Suprapubic skin (tissue), 4 donors: ENCODE measurements around the gene RAPGEF4. TPM values are rescaled to one million over a fixed set of nuclear protein-coding genes. Genes with fewer than 3 reads are reported as not detected.

Source experiments
- DNase-seq, 2 donors: peaks; one replicate each; pipeline ENCODE4 v3.0.0-alpha.2; 2019; ENCODE audit warnings: low spot score in 2 of 2
- H3K27ac ChIP-seq: fragments of 200-600 bp; sonication (generic); one replicate; pipeline ENCODE4 v1.5.1; 2019
- H3K27me3 ChIP-seq: fragments of 200-600 bp; sonication (generic); one replicate; pipeline ENCODE4 v1.5.1; 2019
- H3K36me3 ChIP-seq: fragments of 200-600 bp; sonication (generic); one replicate; pipeline ENCODE4 v1.5.1; 2019
- H3K4me1 ChIP-seq: fragments of 200-600 bp; sonication (generic); one replicate; pipeline ENCODE4 v1.5.1; 2019
- H3K4me3 ChIP-seq: fragments of 200-600 bp; sonication (generic); one replicate; pipeline ENCODE4 v1.5.1; 2019; ENCODE audit warnings: mild to moderate bottlenecking
- H3K9me3 ChIP-seq: fragments of 200-600 bp; sonication (generic); one replicate; pipeline ENCODE4 v1.5.1; 2019
- EP300 ChIP-seq: sonication (generic); formaldehyde crosslinking; IDR thresholded peaks from one replicate; pipeline ENCODE4 v1.6.1; 2017; ENCODE audit warnings: antibody characterized with exemption
- POLR2A ChIP-seq, 2 donors: fragments of 450-650 bp; IDR thresholded peaks; one replicate each; pipeline ENCODE4 v1.6.1; 2017; ENCODE audit warnings: antibody characterized with exemption in 2 of 2, mild to moderate bottlenecking in 2 of 2, moderate library complexity in 2 of 2
- POLR2AphosphoS5 ChIP-seq, 3 donors: sonication (generic); formaldehyde crosslinking; IDR thresholded peaks; one replicate each; pipeline ENCODE4 v1.6.1; 2017; ENCODE audit warnings: antibody characterized with exemption in 3 of 3
- WGBS: methylation state at CpG from one replicate; pipeline ENCODE4 v1.1.5; 2018; 5-methylcytosine and 5-hydroxymethylcytosine counted together
- total RNA-seq, 4 donors: library from RNA; depleted of rRNA; stranded (reverse); fragments of >200 nt; gene quantifications; one replicate each; pipeline ENCODE4 v1.1.0, GENCODE V29; 2016
- TF ChIP-seq, protein P1 (sequence below), 2 donors: fragments of 200-600 bp in 1 of 2; fragments of 450-650 bp in 1 of 2; sonication (generic) in 1 of 2; IDR thresholded peaks; one replicate each; pipeline ENCODE4 v1.5.1; 2016 to 2019; ENCODE audit warnings: antibody characterized with exemption in 2 of 2, mild to moderate bottlenecking in 1 of 2, moderate library complexity in 1 of 2

RAPGEF4 gene
- total RNA-seq, 4 donors from 2014 or later: 19.9 to 49.5 (median 27.5) TPM

DNA sequence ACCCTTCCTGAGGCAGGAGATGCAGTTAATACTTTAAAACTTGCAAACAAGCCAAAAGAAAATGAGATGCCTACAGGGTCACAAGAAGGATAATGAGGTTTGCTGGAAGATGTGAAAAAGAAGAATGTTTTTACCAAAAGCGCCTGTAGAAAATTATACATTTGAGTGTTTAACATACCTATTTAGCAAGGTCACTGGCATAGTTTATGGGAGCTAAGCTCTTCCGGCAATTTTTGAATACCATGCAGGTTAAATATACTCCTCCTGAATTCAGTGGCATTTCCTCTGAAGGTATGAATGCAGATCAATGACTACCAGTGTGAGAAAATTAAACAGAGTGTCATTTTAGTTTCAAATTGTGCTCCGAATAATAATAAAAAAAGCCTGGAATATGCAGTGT is 318.8 kb downstream of the RAPGEF4 start:
- H3K4me3 ChIP-seq: no peak overlapping the region
- WGBS: 93% methylated on average over 3 of the region's 3 CpGs

DNA sequence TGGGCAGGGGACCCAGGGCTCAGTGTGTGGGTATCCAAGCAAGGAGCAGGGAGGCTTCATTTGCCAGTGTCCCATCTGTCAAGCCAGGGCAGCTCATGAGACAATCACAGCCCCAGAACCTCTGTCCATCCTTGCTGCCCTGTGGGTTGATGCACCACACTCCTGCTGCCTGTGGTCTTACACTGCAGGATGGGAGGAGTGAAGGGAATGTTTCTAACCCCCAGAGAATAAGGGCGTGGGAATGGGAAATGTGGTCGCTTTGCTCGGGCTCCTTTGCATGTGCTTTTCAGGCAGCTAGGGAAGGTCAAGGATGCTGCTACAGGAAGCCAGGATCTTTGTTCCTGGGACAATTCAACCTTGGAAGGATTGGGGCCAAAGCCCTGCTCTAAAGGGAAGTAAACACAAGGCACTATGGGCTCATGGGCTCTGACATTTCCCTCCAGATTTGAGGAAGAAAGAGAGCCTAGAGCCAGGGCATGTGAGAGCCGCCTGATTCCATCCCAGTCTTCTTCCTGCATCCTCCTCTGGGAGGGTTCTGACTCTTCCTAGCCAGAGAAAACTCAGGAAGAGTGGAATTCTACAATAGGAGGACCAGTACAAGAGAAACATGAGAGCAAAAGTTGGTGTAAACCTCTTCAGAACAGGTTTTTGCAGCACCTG is 321.2 kb downstream of the RAPGEF4 start:
- H3K36me3 ChIP-seq: no peaks in the 10 kb centered on the region
- H3K27me3 ChIP-seq: no peaks in the 10 kb centered on the region
- no peaks in the 10 kb centered on the region for H3K9me3 ChIP-seq
- TF ChIP-seq POLR2A (IDR thresholded peaks at IDR 0.05): no peak
- no peak for TF ChIP-seq POLR2AphosphoS5 (IDR thresholded peaks at IDR 0.05)
- TF ChIP-seq, protein P1, sequence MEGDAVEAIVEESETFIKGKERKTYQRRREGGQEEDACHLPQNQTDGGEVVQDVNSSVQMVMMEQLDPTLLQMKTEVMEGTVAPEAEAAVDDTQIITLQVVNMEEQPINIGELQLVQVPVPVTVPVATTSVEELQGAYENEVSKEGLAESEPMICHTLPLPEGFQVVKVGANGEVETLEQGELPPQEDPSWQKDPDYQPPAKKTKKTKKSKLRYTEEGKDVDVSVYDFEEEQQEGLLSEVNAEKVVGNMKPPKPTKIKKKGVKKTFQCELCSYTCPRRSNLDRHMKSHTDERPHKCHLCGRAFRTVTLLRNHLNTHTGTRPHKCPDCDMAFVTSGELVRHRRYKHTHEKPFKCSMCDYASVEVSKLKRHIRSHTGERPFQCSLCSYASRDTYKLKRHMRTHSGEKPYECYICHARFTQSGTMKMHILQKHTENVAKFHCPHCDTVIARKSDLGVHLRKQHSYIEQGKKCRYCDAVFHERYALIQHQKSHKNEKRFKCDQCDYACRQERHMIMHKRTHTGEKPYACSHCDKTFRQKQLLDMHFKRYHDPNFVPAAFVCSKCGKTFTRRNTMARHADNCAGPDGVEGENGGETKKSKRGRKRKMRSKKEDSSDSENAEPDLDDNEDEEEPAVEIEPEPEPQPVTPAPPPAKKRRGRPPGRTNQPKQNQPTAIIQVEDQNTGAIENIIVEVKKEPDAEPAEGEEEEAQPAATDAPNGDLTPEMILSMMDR (IDR thresholded peaks at IDR 0.05): no peak
- TF ChIP-seq EP300: no peak
- 77% methylated on average over 4 of the region's 4 CpGs for WGBS
- H3K4me1 ChIP-seq: peaks cover 14% of the 10 kb centered on the region
- DNase-seq: no peak
- H3K27ac ChIP-seq: no peak overlapping the region
- H3K4me3 ChIP-seq: no peak overlapping the region

More for the DNA sequence above, 318.8 kb downstream of the RAPGEF4 start:
- Histone ChIP-seq H3K27me3 (no peaks in the 10 kb centered on the region), H3K4me1 (peaks cover 19% of the 10 kb centered on the region), H3K9me3 (no peaks in the 10 kb centered on the region), H3K27ac (no peak overlapping the region), H3K36me3 (no peaks in the 10 kb centered on the region)
- DNase-seq: no peak
- no peak for TF ChIP-seq POLR2A (IDR thresholded peaks at IDR 0.05)
- TF ChIP-seq, protein P1 (IDR thresholded peaks at IDR 0.05): no peak
- no peak for TF ChIP-seq EP300
- TF ChIP-seq POLR2AphosphoS5 (IDR thresholded peaks at IDR 0.05): no peak

DNA sequence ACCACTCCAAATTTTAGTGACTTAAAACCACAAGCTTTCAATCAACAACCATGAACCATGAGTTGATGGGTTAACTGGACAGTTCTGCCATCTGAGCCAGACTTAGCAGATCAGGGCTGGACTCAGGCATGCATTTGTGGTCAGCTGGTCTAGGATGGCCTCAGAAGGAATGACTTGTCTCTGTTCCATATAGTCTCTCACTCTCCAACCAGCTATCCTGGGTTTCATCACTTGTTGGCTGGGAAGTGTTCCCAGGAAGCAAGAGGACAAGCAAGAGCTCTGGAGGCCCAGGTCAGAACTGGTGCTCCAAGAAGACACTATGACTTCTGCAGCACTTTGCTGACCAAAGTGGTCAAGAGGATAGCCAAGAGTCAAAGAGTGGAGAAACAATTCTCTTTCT is 322.5 kb downstream of the RAPGEF4 start:
- Histone ChIP-seq H3K36me3 (no peaks in the 10 kb centered on the region), H3K27ac (no peak overlapping the region), H3K9me3 (no peaks in the 10 kb centered on the region), H3K4me3 (no peak overlapping the region), H3K4me1 (peaks cover 17% of the 10 kb centered on the region), H3K27me3 (no peaks in the 10 kb centered on the region)
- TF ChIP-seq POLR2AphosphoS5 (IDR thresholded peaks at IDR 0.05) (no peak), EP300 (no peak), POLR2A (IDR thresholded peaks at IDR 0.05) (no peak)
- TF ChIP-seq, protein P1 (IDR thresholded peaks at IDR 0.05): no peak
- DNase-seq: no peak

DNA sequence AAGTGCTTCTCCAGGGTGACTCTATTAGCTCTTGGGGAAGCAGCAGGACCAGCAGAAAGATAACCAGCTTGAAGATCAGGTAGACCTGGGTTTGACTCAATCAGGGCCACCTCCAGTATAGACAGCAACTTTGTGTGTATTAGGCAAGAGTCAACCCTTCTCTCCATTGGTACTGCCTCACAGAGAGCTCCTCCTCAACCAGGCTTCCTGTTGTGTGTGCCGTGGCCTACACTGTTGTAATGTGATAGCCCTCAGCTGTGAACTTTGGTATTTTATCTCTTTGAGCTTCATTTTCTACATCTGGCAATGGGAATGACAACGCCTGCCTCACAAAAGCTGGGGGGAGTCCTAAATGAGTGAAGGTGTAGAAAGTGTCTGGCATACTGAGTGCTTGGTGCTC is 323.0 kb downstream of the RAPGEF4 start:
- TF ChIP-seq POLR2AphosphoS5 (IDR thresholded peaks at IDR 0.05) (no peak), POLR2A (IDR thresholded peaks at IDR 0.05) (no peak), EP300 (no peak)
- TF ChIP-seq, protein P1 (IDR thresholded peaks at IDR 0.05): no peak
- Histone ChIP-seq H3K27ac (no peak overlapping the region), H3K9me3 (no peaks in the 10 kb centered on the region), H3K4me3 (no peak overlapping the region), H3K27me3 (no peaks in the 10 kb centered on the region), H3K36me3 (no peaks in the 10 kb centered on the region), H3K4me1 (peaks cover 17% of the 10 kb centered on the region)
- 95% methylated on average over 2 of the region's 2 CpGs for WGBS
- no peak for DNase-seq

DNA sequence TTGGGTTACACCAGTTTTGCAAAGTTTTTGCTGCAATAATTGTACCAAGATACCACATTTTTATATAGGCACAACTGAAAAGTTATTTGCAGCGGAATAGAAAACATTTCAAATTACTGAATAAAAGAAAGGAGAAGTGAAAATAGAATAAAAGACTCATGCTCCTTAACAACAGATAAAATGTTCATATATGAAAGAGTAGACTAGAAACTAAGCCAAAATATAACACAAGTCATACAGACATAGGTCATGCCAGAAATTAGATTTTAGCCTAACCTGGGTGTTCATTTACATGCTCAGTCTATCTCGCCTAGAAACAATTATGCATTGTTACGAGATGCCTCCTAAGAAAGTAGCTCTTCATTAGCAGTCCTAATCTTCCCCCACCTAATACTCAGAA is 323.6 kb downstream of the RAPGEF4 start:
- 88% methylated on average over 3 of the region's 3 CpGs for WGBS
- Histone ChIP-seq H3K9me3 (no peaks in the 10 kb centered on the region), H3K36me3 (no peaks in the 10 kb centered on the region), H3K4me1 (peaks cover 22% of the 10 kb centered on the region), H3K27me3 (no peaks in the 10 kb centered on the region), H3K27ac (no peak overlapping the region), H3K4me3 (no peak overlapping the region)
- DNase-seq: no peak
- TF ChIP-seq POLR2AphosphoS5 (IDR thresholded peaks at IDR 0.05) (no peak), POLR2A (IDR thresholded peaks at IDR 0.05) (no peak), EP300 (no peak)
- TF ChIP-seq, protein P1 (IDR thresholded peaks at IDR 0.05): no peak
